ENCODE results near the gene NLRP6.

GRCh38 chr11:326842-327580, 48.8 kb downstream of the NLRP6 start:
- TF ChIP-seq, protein P1, sequence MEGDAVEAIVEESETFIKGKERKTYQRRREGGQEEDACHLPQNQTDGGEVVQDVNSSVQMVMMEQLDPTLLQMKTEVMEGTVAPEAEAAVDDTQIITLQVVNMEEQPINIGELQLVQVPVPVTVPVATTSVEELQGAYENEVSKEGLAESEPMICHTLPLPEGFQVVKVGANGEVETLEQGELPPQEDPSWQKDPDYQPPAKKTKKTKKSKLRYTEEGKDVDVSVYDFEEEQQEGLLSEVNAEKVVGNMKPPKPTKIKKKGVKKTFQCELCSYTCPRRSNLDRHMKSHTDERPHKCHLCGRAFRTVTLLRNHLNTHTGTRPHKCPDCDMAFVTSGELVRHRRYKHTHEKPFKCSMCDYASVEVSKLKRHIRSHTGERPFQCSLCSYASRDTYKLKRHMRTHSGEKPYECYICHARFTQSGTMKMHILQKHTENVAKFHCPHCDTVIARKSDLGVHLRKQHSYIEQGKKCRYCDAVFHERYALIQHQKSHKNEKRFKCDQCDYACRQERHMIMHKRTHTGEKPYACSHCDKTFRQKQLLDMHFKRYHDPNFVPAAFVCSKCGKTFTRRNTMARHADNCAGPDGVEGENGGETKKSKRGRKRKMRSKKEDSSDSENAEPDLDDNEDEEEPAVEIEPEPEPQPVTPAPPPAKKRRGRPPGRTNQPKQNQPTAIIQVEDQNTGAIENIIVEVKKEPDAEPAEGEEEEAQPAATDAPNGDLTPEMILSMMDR (IDR thresholded peaks at IDR 0.05) = no peak
- TF ChIP-seq POLR2AphosphoS5 (IDR thresholded peaks at IDR 0.05) = peak; percentile 66 to 79

All from esophagus muscularis mucosa (tissue), 3 donors.